ACHN (cell line): ENCODE results near the gene MAML2.

ENCODE experiments used
- DNase-seq: peaks from one replicate; pipeline ENCODE4 v3.0.0-alpha.2; 2015
- in situ Hi-C: cut with HindIII; loops from 2 replicates; pipeline ENCODE4 v1.10.0; 2017; ENCODE audit warnings: low sequenced_read_pairs, low pct_ligation_motif_present, low pct_unique_long_range_greater_than_20kb

The MAML2 gene

DNA sequence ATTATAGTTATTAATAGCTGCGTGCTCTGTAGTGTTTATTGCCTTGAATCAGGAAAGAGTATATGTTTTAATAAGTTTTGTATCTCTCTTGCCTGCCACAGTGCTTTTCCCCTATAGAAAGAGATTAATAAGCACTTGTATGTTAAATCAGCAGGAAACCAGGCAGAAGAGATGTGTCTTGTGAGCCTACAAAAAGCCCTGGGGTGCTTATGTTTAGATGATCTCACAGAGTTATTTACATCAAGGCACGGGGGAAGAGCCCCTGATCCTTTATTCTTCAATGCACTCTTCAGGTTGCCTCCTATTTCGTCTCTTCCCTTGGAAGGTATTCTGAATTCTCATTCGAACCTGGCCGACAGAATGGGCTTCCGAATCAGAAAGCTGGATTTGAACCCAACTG, 183.0 kb downstream of the MAML2 start:
- DNase-seq = no peak
- in situ Hi-C loops = no loop called here

DNA sequence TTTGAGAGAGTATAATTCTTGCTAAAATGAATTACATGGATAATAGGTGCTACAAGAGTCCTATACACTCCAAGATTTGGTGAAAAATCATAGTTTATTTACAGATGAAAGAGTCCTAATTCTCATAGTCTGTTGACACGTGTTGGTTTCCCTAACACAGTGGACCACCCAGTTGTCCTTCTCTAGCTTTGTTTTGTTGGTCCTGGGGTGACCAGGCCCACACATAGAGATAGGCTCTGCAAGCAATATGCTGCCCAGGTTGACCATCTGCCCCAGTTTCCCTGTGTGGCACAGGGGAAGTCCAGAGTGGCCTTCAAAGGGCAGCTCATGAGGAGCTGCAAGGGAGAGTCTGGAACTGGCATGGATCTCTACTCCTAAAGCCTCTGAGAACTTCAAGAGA, 184.9 kb downstream of the MAML2 start:
- no peak for DNase-seq
- in situ Hi-C loops = no loop called here

DNA sequence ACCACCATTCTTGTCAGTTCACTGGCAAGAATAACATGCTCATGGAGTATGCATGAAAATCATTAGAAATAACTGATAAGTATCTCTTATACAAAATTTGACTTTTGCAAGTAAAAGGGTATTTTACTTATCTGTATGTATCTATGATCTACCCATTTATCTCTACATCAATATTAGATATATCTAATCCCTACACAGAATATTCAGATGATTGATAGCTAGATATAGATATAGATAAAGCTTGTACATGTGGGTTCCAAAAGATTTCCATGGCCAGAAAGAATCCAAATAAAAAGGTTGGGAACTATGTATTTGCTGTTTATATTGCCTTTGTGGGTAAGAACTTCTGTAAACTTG, 185.5 kb downstream of the MAML2 start:
- in situ Hi-C loops = no loop called here
- DNase-seq = no peak

DNA sequence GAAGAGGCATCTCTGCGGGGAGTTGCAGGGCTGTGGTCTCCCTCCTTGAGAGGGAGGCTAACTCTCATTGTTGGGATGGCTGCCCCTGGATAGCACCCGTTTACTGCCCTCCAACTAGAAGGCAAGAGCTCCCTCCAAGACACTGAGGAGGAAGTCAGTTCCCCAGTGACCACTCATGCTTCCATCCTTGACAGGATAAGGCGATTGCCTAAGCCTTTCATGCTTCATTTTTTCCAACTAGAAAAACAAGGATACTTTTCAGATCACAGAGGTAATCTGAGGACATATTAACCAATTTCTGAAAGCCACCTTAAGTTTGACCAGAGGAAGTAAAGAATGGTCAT, 186.6 kb downstream of the MAML2 start:
- in situ Hi-C loops = no loop called here
- DNase-seq = no peak

DNA sequence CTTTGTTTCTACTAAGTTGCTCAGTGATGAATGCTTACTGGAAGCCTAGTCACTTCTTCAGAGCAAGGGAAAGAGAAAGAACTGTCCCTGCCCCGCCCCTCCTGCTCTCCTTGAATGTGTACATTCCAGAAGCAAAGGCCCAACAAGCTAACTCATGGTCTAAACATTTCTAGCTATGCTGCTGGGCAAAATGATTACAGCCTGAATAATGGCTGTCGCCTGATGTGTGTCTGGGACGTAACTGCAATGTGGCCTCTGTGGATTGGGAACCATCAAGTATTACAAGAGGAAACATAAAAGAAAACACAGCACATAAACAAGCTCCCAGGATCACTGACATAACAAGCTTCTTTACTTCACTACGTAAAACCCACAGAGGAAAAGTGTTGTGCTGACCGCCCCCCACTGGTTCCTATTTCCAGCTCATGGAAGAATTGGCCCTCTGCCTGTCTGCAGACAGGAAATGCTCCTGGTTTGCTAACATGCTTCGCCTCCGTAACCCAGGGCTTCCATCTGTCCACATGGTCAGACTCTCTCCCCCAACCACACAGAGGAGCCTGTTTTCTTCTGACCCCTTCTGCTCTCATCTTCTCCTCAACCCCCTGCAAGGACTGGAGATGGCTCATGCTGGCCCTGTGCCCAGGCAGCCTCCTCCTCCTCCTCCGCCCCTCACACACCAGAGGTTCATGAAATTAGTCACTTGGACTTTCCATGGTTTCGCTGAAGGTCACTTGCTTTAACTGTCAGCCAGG, 187.2 kb downstream of the MAML2 start:
- DNase-seq = peak; percentile 90
- in situ Hi-C loops = no loop called here

DNA sequence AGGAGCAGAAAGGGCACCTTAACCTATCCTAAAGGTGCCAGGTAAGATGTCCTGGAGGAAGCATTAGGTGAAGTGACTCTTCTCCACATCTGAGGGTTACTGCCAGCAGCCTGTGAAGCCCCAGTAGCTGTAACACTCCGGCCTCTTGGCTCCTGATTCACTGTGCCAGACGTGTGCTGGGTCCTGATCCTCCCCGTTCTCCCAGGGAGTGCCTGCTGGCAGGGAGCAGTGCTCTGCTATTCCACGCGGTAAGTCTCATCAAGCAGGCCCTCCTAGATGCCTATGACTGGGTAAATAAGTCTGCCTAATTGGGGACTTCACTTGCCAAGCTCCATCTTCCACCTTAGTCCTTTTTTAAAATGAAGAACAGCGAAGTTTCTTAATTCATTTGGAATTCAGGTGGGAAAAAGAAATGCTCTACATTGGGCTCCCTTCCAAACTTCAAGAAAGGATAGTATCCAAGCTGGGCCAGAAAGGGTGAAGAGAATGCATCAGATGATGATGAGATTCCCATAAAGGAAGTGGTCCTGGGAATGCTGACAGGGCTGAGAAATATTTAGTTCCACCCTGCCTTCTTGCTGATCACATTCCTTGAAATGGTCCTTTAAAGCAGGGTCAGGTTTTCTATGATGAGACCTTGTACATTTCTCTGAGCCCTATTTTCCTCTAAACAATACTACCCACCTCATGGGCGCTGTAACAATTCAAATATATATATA, 188.0 kb downstream of the MAML2 start:
- in situ Hi-C loops = no loop called here
- DNase-seq = peak; percentile 69

DNA sequence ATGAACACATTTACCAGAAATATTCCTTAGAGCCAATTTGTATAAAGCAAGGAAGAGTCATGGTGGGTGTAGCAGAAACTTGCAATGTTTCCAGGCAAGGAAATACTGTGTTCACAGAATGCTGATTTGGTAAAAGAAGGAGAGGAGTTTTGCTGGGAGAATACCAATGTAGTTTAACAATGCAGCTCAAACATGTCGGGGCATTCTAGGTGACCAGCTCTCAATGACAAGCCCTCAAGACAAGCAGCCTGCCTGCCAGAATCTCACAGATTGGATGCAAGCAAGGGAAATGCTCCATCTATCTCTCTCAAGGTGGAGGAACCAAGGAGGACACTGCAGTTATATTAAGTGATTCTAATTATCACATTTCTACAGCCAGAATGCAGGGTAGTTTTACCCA, 190.4 kb downstream of the MAML2 start:
- in situ Hi-C loops = no loop called here
- DNase-seq = no peak

DNA sequence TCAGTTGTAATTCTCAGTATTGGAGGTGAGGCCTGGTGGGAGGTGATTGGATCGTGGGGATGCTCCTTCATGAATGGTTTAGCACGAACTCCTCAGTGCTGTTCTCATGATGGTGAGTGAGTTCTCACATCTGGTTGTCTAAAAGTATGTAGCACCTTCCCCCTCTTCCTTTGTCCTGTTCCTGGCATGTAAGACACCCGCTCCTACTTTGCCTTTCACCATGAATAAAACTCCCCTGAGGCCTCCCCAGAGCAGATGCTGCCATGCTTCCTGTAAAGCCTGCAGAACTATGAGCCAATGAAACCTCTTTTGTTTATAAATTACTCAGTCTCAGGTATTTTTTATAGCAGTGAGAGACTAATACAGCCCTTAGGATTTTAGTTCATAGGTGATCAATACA, 191.5 kb downstream of the MAML2 start:
- DNase-seq = no peak
- in situ Hi-C loops = no loop called here

DNA sequence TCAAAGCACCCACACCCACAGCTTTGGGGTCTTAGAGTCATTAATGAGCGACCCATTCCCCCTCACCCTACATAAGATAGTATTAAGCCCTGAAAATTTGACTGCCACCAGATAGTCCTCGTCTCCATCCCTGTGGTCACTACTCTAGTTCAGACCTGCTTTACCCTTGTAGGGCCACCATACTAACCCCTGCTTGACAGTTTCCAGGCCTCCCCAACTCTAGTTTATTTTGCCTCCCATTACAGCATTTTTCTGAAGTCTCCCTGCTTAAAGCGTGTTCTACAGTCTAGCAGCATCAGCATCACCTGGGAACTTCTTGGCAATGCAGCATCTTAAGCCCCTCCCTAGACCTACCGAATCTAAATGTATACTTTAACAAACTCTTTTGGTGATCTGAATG, 192.4 kb downstream of the MAML2 start:
- in situ Hi-C loops = no loop called here
- no peak for DNase-seq

DNA sequence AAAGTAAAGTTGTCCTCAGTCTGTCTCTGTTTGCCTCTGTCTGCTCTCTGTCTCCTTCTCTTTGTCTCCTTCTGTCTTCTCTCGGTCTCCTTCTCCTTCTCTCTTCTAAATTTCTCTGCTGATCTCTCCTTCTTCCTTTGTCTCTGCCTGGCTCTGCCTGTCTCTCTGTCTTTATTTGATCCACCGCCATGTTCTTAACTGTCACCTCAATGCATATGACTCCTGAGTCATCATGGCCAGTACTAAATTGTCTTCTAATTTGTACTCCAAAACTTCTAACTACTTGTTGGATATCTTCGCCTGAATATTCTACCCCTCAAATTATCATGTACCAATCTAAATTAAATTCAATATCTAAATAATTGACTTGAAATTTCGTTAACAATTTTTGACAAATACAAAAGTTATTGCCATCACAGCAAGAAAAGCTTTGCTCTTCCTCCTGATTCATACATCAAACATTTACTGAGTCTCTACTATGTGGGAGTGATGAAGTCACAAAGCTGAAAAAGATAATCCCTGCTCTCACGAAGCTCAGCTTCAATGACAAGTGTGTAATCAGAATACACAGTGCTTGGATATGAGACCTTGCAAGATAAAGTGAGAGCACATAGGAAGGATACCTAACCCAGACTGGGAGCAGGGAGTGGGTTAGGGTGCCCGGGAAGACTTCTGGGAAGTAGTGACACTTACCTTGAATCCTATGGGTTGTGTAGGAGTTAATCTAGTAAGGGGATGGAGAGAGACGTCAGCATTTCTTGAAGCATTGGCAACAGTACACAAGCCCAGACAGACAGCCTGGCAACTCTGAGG, 193.0 kb downstream of the MAML2 start:
- in situ Hi-C loops = no loop called here
- DNase-seq = peak; percentile 42

DNA sequence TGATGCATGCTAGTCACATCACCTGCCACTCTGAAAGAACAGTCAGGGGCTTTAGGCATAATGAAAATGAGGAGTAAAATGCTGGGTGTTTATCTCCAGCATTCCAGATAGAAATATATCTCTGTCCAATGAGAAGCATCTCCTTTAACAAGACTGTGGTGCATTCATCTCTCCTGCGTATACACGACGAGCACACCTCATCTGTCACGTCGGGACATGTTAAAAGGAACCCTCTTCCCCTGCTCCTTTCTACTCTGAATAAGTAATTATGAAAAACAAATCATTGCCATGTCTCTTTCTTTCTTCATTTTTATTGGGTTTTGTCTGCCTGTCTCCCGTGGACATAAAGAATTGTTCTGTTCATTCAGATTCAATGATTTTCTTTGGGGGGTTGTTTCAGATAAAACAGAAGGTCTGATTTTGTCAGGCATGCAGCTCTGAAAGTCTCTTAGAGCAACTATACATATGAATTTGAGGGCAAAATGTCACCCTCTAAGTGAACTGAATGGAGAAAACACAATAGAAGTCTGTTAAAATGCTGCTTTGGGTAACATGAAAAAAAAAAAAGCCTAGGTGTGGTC, 195.0 kb downstream of the MAML2 start:
- DNase-seq = no peak
- in situ Hi-C loops = no loop called here

DNA sequence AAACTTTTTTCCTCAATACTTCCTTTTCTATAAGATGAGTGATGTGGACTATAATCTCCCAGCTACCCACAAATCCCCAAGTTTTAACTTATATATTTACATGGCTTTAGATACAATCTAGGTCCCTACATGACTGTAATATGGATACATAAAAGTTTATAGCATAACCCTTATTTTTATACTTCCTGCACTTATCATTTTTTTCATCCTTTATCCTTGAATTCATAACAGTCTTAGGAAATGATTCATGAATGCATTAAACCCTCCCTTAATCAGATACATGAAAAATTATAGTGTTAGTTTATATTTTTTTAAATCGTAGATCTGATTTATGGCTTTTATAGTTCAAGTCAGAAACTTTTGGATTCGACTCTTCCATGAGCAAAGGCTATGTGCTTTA, 195.8 kb downstream of the MAML2 start:
- in situ Hi-C loops = no loop called here
- DNase-seq = no peak

DNA sequence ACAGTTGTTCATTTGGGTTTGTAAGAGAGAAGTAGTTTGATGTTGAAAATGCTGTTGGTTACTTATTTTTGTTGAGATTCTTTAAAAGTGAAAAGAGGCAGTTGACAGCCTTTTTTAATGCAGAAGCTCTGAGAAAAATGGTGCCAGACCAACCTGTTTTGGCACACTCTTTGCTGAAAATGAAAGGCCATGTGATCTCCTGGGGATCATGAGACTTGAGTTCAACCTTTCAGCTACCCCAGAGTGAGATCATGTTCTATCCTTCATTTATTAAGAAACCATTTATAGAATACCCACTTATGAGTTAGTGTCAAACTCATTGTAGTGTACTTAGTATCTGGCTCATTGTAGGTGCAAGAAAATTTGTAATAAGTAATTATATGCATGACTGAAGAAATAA, 196.2 kb downstream of the MAML2 start:
- no peak for DNase-seq
- in situ Hi-C loops = no loop called here

DNA sequence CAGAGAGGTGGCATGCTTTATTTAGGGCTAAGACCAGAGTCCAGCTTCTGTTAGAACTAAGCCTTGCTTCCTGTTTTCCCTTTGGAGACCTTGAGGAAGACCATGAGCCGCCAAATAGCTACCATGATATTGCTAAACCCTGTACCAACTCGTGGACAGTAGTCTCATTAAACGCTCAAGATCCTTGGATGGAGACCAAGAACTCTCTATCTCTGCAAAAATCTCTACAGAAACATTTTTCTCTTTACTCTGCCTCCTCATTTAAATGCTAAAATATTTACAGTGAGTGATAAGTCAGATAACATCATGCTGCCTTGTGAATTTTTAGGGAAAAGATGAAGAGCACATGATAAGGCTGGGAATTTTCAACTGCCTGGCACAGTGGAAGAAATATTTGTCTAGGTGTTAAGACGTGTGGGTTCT, 197.8 kb downstream of the MAML2 start:
- no peak for DNase-seq
- in situ Hi-C loops = no loop called here

DNA sequence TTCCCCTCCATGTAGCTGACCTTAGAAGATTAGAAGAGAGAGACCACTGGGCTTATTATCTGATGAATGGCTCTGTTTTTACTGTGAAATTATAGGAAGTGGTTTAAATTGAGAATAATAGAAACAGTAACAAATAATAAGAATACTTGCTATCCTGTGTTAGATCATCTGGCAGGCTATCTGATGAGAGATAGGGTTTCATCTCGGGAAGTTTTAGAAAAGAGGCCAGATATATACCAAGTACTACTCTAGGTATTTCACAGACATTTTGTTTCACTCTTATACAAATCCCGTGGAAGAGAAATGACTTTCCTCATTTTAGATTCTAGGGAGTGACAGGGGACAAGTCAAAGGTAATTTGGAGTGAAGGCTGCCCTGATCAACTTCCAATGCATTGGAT, 198.4 kb downstream of the MAML2 start:
- in situ Hi-C loops = no loop called here

DNA sequence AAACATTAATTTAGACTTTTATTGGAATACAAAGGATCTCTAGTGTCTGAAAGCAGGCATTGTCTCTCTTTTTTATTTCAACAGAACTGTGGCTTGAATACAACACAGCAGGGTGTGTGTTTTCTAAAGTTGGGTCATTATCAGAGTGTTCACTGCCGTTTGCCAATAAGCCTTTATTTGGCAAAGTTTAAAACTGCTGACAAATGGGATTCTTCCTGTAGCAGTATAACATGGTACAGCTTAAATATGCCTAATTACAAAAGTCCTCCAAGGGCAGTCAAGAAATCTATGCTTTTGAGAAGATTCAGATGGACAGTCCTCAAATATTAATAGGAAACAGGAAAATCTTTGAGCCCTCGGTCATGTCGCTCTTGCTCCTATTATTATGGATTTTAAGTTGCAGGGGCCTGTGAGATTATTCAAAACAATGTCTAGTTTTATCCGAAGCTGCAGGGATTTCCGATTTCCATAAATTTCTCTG, 199.9 kb downstream of the MAML2 start:
- DNase-seq = no peak
- in situ Hi-C loops = no loop called here

More for the DNA sequence above, 198.4 kb downstream of the MAML2 start:
- DNase-seq = no peak

DNA sequence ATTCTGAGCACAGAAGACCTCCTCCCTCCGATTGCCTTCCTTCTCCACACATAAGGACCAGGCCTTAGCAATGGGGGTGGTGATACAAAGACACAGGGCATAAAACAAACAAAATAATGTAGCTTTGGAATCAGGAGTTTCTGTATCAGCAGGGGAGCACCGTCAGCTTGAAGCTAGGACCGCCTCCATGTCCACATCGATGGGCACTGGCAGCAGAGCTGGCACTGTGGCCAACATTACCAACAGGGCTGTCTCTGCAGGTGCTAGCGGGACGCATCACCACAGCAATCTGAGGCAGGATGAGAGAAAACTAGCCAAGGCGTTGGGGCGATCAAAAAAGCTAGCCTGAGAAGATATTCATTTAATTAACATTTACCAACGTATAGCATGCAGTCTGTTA, 201.4 kb downstream of the MAML2 start:
- no peak for DNase-seq
- in situ Hi-C loops = no loop called here

DNA sequence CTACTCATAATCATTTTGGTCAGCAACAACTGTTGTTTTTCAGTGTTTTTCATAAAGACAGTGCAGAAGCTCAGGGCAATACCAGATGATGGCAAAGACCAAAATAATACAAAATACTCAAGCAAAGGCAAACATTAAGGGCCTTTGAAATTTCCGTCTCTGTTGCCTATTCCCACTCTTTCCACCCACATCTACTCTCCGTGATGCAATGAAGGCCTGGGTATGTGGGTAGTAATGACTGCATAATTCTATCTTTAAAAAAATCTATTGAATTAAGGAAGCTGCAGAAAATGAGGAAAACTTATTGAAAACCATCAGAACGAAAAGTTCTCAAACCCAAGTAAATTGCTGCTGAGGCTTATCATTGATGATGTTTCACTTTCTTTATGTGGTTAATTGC, 203.3 kb downstream of the MAML2 start:
- DNase-seq = no peak
- in situ Hi-C loops = no loop called here

DNA sequence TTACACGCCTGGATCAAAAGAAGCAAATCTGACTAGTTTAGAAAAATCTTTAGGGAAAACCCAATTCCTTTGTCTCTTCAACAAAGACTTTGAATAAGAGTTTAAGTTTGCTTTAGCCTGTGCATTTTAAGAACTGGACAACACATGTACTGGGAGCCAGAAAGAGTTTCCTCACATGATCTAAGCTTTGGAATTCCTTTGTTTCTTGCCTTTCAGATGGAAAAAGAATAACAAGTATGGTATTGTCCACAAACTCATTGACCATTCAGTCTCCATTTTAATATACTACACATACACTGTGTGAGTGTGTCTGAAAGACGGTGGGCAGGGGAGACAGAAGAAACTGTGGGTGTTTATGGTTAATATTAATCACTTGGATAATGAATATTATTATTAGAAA, 205.6 kb downstream of the MAML2 start:
- in situ Hi-C loops = no loop called here
- no peak for DNase-seq
